Subcutaneous adipose tissue (tissue), 4 donors: Measurements from ENCODE around the gene ADAMTS14. TPM values are rescaled to one million over a fixed set of nuclear protein-coding genes. Genes with fewer than 3 reads are reported as not detected.

Experiments used
- total RNA-seq, 4 donors: library from RNA; depleted of rRNA; stranded (reverse); fragments of >200 nt; gene quantifications; one replicate each; pipeline ENCODE4 v1.1.0, GENCODE V29; 2016
- TF ChIP-seq, protein P1 (sequence below): fragments of 450-650 bp; IDR thresholded peaks from one replicate; pipeline ENCODE4 v1.5.1; 2016; ENCODE audit warnings: low read depth, mild to moderate bottlenecking, control low read depth, antibody characterized with exemption, moderate library complexity

Gene ADAMTS14
- total RNA-seq, 4 donors from 2014 or later, result not detected

DNA sequence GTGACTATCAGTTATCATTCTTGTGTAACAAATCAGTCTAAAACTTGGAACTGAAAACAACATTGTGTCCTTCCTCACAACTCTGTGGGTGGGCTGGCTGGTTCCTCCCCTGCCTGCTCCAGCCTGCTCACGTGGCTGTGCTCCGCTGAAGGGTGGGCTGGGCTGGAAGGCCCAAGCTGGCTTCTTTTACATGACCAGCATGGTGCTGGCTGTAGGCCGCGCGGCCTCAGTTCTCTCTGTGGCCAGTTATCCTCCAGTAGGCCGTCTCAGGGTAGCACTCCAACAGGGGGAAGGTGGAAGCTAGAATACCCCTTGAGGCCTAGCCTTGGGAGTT lies 11.3 kb downstream of the ADAMTS14 start:
- TF ChIP-seq, protein P1, sequence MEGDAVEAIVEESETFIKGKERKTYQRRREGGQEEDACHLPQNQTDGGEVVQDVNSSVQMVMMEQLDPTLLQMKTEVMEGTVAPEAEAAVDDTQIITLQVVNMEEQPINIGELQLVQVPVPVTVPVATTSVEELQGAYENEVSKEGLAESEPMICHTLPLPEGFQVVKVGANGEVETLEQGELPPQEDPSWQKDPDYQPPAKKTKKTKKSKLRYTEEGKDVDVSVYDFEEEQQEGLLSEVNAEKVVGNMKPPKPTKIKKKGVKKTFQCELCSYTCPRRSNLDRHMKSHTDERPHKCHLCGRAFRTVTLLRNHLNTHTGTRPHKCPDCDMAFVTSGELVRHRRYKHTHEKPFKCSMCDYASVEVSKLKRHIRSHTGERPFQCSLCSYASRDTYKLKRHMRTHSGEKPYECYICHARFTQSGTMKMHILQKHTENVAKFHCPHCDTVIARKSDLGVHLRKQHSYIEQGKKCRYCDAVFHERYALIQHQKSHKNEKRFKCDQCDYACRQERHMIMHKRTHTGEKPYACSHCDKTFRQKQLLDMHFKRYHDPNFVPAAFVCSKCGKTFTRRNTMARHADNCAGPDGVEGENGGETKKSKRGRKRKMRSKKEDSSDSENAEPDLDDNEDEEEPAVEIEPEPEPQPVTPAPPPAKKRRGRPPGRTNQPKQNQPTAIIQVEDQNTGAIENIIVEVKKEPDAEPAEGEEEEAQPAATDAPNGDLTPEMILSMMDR, result no peak

DNA sequence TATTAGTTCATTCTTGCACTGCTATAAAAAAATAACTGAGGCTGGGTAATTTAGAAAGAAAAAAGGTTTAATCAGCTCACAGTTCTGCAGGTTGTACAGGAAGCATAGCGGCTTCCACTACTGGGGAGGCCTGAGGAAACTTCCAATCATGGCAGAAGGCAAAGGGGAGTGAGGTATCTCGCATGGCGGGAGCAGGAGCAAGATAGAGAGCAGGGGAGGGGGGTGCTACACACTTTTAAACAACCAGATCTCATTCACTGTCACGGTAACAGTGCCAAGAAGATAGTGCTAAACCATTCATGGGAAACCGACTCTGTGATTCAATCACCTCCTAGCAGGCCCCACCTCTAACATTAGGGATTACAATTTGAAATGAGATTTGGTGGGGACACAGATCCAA lies 11.6 kb downstream of the ADAMTS14 start:
- TF ChIP-seq, protein P1, result no peak

DNA sequence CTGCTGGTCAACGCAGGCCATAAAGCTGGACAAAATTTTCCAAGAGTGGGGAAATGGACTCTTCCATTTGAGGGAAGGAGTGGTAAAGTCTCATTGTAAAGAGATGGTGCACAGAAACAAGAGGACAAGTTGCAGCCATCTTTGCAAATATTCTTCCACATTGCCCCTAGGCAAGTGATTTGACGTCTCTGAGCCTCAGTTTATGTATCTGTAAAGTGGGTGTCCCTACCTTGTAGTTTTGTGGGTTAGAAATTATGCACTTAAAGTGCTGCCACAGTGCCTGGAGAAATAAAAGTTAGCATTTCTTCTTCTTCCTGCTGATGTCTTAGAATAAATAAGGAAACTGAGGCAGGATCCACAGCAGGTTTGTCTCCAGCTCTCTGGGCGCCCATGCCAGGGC lies 12.1 kb downstream of the ADAMTS14 start:
- TF ChIP-seq, protein P1, result no peak

DNA sequence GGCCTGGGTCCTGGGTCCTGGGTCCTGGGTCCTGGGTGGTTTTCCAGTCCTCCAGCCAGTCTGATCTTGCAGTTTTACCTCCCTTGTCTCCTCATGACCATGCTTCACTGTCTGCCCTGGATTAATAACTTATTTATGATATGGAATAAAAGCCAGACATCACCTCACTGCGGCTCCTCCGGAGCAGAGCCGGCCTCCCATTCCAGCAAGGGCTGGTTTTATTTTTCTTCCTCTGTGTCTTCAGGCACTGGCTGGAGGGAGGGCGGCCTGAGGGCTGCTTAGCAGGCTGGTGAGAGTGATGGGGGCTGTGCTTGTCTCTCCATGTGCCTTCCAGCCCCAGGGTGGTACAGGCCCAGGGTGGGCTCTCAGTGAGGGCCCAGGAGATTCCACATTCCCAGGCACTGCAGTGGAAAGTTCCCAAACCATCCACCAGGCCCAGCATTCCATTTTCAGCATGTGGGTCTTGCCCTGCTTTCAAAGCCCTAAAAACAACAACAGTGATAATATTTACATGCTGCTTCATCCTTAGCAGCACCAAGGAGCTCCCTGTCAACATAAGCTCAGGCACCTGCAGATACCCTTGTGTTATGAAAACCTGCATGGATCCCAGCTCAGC lies 12.6 kb downstream of the ADAMTS14 start:
- TF ChIP-seq, protein P1, result no peak

DNA sequence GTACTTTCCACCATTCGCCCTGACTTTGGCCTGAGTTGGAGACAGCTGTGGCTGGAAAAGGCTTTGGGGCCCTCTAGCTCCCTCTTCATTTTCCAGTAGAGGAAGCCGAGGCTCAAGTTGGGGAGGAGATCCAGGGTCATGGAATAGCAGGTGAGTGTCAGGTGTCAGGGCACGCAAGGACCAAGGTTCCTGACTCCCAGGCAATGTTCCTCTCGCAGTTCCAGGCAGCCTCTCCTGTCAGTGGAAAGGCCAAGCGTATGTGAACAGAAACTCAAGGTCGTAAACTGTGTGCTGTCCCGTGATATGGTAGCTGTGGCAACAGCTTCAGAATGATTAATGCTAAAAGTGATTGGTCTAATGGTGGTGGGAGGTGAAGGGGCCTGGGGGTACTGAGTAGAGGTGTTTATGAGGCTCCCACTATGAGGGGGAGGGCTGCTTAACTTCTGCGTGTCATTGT lies 13.2 kb downstream of the ADAMTS14 start:
- TF ChIP-seq, protein P1, result no peak

DNA sequence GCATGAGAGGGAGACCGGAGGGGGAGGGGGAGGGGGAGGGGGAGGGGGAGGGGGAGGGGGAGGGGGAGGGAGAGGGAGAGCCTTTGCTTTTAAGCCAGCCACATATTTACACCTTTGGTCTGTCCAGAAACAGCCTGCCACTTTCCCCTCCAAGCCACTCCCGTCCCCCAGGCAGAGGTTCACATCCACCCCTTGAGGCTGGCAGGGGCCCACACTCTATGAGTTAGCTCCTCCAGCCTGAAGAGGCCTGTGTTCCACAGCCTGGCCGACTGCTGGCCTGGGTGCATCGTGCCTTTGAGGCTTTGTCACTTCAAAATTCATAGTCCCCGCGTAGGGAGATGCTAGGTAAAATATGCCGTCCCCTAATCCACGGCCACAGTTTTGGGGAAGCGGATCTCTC lies 16.5 kb downstream of the ADAMTS14 start:
- TF ChIP-seq, protein P1, result no peak

DNA sequence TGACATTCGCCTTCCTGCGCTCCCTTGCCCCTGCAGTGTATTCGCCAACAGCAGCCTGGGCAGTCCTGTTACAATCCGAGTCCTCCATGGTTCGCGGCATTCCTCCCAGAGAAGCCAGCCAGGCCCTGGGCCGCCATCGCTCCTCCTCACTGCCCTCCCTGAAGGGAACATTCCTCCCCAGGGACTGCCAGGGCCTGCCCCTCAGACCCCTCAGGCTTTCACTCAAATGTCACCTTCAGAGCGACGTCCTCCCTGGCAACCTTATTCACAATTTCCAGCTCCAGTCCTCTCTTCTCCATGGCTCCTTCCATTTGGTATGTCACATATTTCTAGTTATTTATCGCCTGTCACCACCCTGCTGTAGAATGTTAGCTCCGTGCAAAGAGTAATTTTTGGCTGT lies 17.4 kb downstream of the ADAMTS14 start:
- TF ChIP-seq, protein P1, result no peak
